ENCODE data around the gene KRCC1. TPM values are rescaled to one million over a fixed set of nuclear protein-coding genes. Genes with fewer than 3 reads are reported as not detected.
A peak's percentile ranks its signal among the peaks of the same experiment; 100 is the strongest.

KRCC1 gene
- total and polyA plus RNA-seq, 4 donors, result 17.2 to 31.2 (median 21.1) TPM

Small RNA genes lying within 50 kb of the gene (small RNA-seq; reads per million reads assigned to genes)
- not detected for gene MIR4780 (ENCODE audit: low replicate concordance)
- 12.7 reads per million, percentile 96 among the genes with 10 or more reads in this experiment for gene RNU2-63P (ENCODE audit: low replicate concordance)

Other genes with a start within 250 kb of the KRCC1 start
- gene RGPD2, start 230.0 kb downstream of the KRCC1 start, total RNA-seq, result 1 to 10 TPM; 1.8 to 8.1 TPM
- 1 to 10 TPM; 1.3 to 3.4 TPM for gene RGPD2, start 230.0 kb downstream of the KRCC1 start, polyA plus RNA-seq
- 1 to 10 TPM in 1 of 2 donors, not detected in 1; 3.9 TPM for gene RNU2-63P, start 39.2 kb downstream of the KRCC1 start, total RNA-seq
- not detected for gene RNU2-63P, start 39.2 kb downstream of the KRCC1 start, polyA plus RNA-seq
- gene SMYD1, start 12.0 kb upstream of the KRCC1 start, total RNA-seq, result under 1 TPM in 1 of 2 donors, not detected in 1; 0.20 TPM
- not detected for gene SMYD1, start 12.0 kb upstream of the KRCC1 start, polyA plus RNA-seq
- gene FABP1, start 72.3 kb upstream of the KRCC1 start, total RNA-seq, result under 1 TPM in 1 of 2 donors, not detected in 1; 0.40 TPM
- 1 to 10 TPM in 1 of 2 donors, under 1 TPM in 1; 0.14 to 1.7 TPM for gene FABP1, start 72.3 kb upstream of the KRCC1 start, polyA plus RNA-seq
- gene THNSL2, start 114.6 kb upstream of the KRCC1 start, total RNA-seq, result 10 to 100 TPM; 18.4 to 27.0 TPM
- gene THNSL2, start 114.6 kb upstream of the KRCC1 start, polyA plus RNA-seq, result 10 to 100 TPM; 11.9 to 21.3 TPM

All from lung (tissue), 5 donors.